GM19043 (cell line): ENCODE measurements around the gene SHC4.
"Not testable (repeated sequence)": the region's sequence is repeated elsewhere in the genome, so short reads cannot be mapped to it uniquely, and the experiment has no call there.

Experiments
- ATAC-seq: cut with Tn5 transposase; IDR thresholded peaks from one replicate; pipeline ENCODE4 v1.9.1; 2021; ENCODE audit warnings: low read depth; ENCODE audit not compliant: unreplicated experiment

Gene SHC4

DNA sequence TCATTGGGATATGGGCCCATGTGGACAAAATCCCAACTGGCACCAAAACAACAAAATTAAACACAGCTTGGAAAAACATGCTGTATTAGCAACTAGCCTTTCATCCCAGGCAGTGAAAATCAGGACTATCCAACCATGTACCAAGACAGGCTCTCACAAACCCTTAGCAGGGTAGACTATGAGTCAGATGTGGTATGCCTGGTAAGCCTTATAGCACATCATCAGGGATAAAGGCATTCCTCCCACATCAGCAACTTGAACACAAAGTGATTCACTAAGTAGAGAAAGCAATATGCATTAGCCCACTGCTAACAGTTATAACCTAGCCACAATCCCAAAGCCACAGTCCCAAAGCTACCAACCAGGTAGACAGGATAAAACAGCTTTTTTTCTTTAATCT lies 160.9 kb downstream of the SHC4 start:
- ATAC-seq = no peak

DNA sequence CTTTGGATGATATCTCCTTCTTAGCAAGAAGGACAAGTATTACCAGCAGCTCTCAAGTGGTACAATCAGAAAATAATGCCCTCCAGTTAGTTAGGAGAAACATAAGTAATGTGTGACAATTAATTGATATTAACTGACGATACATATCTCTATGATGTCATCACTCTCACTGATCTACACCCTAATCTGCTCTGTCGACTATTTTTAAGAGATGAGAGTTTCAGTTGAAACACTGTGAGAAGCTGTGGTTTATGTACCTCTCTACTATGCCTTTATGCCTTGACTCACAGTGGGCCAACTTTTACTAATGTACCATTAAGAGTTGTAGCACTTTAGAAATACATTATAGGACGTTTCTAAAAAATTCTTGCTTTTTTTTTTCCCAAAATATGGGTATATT lies 161.5 kb downstream of the SHC4 start:
- no peak for ATAC-seq

DNA sequence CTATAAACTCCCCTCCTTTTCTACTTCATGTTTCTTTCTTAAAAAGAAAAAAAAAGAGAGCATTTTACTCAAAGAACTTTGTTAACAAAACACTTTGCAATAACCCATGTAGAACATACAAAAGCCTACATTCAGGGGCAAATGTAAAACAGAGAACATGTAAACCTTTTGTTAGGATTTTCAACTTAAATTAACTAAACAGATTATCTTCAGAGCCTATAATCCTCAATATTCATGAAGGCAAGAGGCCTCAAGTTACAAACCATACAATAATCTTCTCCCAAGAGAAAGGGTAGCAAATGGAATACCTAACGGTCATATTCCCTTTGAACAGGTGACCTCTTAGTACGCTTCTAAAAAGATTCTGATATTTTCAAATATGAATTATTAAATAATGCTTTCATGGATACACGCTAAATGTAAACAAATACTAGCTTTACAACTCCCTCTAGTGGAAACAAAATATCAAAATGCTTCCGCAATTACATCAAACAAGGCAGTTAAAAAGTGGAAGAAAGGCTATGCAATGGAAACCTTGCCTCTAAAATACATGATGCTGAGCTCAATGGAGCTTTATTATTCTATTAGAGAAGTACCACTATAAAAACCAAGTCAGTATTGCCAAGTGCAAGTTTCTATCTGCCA lies 162.8 kb downstream of the SHC4 start:
- no peak for ATAC-seq

DNA sequence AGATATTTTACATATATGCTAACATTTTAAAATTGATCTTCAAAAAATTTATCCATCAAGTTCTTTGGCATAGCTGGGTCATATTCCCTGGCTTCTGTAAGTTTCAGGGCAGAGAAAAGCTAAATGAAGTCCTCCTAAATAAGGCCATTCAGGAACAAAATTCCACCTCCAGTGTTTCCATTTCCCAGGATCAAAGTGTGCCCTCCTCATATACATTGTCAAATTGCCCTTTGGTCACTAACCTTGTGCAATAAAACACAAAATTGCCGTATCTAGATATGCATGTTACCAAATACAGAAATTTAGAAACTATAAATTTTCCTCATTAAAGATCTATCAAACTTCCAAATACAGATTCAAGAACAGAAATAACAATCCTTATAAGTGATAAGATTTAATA lies 163.5 kb downstream of the SHC4 start:
- no peak for ATAC-seq

DNA sequence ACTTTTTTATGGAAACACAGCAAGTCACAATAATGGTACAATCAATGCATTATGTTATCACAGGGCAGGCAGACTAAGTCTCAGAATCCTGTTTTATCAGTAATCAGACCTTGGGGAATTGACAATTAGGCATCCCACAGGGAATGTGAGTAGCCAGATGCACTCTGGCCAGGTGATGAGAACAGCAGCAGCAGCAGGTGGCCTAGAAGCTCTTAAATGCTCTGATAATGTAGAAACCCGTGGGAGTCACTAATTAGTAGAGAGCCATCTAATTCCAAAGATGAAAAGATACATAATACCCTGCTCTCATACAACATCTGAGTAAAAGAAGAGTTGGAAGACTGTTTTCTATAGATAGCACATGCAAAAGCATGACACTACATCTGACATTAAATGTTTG lies 165.4 kb downstream of the SHC4 start:
- ATAC-seq = no peak

DNA sequence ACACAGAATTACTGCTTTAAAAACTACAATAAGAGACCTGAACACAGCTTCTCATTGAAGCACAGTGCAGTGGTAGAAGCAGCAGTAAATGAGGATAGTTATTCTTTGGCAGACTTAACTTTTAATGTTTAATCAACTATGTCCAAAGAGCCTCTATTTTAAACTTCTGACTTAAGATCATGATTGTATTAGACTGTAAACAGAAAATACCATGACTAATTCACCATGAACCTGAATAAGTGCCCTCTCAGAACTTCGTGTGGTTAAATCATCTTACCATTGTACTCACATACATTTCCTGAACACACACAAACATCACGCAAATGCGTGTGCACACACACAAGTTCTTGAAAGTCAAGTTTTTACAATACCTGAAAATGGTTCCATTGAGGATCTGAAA lies 166.8 kb downstream of the SHC4 start:
- ATAC-seq = peak; percentile 64

DNA sequence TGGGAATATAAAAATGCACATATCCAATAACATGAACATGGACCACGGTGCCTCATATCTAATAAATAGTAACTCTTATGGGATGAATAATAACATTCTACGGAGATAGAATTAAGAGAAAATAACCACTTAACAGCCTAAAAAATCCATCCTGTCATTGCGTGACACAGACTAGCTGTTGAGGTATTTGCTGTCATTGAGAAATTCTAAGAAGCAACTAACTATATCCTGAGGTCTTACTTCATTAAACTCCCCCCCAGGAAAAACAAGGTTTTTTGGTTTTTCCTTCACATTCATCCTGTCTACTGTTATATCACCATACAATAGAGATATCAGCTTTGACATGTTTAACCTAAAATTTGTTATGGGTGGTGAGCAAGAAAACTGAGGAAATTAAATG lies 167.2 kb downstream of the SHC4 start:
- no peak for ATAC-seq

DNA sequence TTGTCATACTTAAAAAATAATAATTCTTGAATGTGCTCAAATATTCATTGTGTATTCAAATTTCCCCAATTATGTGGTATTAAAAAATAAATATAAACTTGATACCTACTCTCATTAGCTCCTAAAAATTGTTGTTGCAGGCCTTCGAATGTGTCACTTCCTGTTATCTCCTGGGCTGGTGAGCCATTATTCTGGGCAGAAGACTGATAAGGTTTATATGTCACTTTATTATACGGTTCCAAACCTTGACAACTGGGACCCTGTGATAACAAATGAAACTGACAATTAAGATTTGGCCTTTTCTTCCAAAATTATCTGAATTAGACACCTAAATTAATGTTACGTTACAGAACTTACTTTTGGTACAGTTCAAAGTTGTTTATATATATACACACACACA lies 167.8 kb downstream of the SHC4 start:
- ATAC-seq = no peak

DNA sequence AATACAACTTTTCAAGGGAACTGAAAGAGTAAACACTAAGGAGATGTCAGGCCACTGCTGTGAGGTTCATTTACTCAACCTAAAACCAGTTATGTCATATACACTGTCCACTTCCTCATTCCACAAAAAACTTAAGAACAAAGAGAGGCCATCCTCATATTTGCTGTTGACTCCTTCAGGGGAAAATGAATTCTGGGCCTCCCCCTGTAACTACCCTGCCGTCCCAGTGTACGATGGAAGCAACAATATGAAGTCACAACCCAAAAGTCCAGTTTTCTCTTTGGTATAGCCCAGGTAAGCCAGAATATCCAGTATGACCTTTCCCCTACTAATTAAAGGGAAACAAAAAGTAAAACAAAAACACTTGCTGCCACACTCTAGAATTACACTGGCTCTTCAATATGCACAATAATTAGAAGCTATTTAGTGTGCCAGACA lies 169.0 kb downstream of the SHC4 start:
- peak; percentile 72 for ATAC-seq

DNA sequence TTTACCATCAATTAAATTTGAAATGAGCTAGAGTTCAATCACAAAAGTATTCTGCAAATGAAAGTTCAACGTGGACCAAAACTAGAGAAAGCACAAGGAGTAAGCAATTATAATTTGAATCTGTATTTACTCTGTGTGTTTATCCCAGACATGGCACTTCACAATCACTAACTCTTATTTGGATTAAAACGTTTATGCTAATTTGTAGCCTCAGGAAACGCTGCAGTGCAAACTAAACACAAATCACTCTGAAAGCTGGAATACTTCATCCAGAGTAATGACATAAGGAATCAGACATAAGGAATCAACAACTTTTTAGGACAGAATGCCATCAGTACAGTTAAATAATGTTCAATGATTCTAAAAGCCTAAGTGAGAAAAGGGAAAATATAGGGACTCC lies 171.3 kb downstream of the SHC4 start:
- ATAC-seq = no peak

DNA sequence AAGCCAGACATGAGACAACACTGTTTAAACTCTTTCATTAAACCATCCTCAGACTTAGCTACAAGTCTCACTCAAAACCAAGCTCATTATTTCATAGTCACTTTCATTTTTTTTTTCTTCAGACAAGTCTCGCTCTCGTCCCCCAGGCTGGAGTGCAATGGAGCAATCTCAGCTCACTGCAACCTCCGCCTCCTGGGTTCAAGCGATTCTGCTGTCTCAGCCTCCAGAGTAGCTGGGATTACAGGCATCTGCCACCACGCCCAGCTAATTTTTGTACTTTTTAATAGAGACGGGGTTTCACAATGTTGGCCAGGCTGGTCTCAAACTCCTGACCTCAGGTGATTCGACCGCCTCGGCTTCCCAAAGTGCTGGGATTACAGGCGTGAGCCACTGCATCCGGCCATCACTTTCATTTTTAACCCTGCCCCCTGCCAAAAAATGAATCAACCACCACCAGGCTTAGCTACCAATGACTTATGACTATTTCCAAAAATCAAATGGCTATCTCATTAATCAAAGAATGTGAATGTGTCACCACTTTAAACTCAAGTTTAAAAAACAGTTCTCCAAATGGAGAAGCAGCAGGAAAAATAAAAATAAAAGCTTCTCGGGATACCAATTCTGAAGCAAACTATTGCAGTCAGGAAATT lies 173.1 kb downstream of the SHC4 start:
- not testable (repeated sequence) for ATAC-seq

DNA sequence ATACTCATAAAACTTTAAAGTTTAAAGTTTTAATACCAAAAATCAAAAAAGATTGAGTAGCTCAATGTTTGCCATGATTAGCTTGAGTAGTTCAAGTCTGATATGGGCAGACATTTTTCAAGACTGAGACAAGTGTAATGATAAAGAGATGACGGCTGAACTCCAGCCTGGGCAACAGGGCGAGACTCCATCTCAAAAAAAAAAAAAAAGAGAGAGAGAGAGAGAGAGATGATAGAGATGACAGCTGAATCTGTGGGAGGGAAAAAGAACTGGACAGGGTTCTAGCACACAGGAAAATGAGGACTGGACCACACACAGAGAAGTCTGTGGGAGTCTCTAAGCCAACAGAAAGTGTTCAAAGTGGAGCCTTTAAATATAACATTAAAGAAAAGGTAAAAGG lies 178.0 kb downstream of the SHC4 start:
- no peak for ATAC-seq

DNA sequence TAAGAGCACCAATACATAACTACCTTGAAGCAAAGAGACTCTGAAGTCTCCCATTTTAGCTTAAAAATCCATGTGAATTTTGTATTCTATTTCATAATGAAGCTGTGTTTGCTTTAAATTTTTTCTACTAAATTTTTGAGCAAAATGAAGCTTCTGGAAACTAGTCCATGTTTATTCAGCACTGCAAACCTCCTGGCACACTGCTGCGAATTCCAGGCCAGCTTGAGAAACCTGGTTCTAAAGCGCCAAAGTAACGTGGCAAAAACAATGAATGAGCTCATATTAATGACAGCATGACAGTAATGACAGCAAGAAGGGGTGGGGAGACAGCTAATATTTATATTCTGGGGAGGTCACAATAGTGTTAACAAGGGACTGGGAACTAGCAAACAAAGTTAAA lies 178.5 kb downstream of the SHC4 start:
- ATAC-seq = no peak

DNA sequence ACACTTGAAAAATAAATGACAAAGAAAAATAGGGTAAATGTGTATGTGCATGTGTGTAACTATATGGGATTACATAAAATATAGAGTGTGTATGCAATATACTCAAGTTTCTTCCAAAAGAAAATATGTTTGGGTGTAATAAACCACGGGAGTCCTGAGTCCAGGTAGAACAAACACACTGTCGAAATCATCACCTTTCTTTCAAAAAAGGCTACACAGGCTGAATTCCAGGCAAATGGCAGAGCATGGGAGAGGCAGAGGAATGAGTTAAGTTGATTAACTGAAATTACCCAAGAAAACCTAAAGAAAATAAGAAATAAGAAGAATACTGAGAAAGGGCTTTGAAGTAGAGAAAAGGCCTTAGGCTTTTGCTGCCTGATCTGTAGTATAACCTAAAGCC lies 179.0 kb downstream of the SHC4 start:
- no peak for ATAC-seq

DNA sequence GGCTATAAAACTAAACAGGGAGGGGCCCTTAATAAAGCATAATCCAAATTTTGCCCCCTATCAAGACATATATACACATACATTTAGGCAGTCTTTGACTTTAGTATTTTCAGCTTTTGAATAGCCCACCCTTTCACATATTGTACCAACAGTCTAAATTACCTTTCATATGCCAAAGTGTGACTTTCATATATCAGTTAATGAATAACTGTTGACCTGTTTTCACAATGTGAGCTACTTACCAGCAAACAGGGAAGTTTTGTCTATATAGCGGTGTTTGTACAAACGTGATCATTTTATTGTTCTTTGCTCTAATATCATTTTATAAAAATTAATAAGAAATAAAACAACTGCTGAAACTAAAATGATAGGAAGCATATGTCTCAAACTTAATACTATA lies 180.8 kb downstream of the SHC4 start:
- no peak for ATAC-seq

DNA sequence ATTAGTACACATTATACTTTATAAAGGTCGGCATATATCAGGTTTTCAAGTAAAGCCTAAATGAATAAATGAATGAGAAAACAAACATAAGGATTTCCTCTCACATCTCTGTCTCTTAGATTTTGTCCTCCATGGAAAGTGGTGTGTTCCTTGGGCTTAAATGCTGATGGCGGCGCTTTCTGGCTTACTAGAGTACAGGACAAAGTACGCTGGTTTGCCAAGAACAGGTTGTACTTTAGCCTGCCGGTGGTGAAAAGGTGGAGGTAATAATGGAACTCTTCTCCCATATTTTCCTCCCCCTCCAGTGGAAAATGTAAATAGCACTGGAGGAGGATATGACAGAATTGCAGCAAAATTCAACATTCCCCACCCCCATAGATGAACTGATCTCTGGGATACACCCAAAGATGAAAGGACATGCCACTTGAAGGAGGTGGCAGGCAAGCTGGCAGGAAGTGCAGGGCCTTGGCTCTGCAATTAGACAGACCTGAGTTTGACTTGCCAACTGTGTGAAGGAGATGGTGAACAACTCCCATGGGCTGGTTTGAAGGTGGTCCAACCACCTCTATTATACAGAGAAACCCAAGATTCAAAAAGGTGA lies 182.1 kb downstream of the SHC4 start:
- ATAC-seq = no peak

DNA sequence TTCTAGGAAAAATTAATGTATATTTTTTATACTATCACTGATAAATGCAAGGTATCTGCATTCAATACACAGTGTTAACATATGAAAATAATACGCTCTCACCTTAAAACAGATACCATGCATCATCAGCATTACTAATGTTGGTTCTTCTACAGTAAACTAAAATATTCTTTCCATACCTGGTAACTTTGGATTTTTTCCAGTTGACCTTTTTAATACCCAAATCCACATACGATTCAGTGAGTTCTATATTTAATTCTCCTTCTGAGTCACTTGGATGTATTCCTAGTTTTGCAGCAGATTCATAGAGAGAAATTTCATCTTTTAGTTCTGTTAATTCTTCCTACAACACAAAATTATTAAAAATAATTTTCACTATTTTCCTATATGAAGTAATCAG lies 182.7 kb downstream of the SHC4 start:
- ATAC-seq = no peak

DNA sequence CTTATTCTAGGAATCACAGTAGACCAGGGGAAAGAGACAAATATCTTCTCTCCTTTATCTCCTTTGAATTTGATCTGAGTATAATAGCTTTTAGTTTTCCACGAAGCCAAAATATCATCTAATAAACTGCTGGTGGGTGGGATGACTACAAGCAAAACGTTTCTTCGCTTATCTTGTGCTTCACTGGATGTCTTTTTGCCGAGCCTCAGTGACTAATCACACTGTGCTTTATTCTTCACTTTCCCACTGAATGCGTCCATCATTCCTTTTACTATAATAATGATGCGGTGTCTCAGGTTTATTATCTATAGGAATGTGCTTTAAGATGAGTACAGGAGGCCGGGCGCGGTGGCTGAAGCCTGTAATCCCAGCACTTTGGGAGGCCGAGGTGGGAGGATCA lies 185.4 kb downstream of the SHC4 start:
- no peak for ATAC-seq

DNA sequence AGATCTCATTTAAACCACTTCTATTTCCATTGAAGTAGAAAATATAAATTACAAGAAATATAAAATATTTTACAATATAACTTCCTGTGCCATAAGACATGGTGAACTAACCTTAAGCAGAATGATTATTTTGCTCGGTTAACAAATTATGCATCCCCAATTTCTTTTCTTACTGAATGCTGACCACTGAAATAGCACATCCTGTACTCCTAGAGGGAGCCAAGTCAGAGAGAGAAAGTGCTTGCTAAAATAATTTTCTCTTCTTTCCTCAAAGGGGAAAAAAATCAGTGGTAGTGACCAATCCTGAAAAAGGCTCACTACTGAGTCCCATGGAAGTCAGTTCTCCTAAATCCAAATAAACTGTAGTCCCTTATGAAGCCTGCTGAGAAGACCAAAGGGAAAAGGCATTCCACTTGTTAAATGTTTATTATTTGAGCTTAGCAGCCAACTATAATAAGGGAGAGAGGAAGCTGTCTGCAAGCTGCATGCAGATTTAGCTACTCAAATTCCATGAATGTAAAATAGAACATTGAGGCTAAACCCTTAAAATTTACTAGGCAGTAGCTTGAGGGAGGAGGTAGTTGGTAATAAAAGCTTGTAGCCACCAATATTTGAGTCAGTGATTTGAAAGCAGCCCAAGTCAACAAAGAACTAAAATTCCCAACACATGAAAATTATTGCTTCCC lies 185.9 kb downstream of the SHC4 start:
- no peak for ATAC-seq

DNA sequence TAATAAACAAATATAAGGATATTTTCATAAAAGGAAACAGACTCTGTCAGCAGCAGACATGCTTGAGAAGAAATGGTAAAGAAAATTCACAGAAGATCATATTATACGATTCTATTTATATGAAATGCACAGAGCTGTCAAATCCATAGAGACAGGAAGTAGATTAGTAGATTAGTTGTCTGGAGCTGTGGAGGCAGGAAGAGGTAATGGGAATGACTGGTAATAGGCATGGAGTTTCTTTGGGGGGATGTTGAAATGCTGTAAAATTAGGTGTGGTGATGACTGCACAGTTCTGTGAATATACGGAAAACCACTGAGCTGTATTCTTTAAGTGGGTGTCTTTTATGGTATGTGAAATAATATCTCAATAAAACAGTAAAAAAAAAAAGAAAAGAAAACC lies 188.2 kb downstream of the SHC4 start:
- no peak for ATAC-seq

DNA sequence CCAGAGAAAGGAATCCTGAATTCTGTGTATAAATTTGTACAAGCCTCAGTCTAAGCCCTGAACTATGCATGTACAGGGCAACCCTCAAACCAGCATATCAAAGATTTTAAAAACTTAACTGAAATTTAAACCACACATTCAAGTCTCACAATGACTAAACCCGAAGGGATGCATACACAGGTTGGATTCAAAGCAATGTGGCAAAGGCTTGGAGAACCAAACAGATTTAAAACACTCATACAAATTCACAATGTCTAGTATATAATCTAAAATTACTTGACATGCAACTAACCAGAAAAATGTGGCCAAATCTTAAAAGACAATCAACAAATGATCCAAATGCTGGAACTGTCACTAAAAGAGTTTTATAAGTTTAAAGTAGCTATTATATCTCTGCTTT lies 189.2 kb downstream of the SHC4 start:
- ATAC-seq = no peak
